Gastrocnemius medialis (tissue), 4 donors: Measurements from ENCODE around the gene KLHL7. TPM values are rescaled to one million over a fixed set of nuclear protein-coding genes. Genes with fewer than 3 reads are reported as not detected.
A peak's percentile ranks its signal among the peaks of the same experiment; 100 is the strongest.

Experiments used
- ATAC-seq, 2 donors: fragments of 150-250 bp; one replicate each; pipeline ENCODE4 v1.9.1; 2016
- DNase-seq, 2 donors: peaks; one replicate each; pipeline ENCODE4 v3.0.0-alpha.2; 2019
- H3K27ac ChIP-seq, 4 donors: fragments of 200-600 bp; sonication (generic); 1 replicate in 1 of 4; 2 replicates in 3 of 4; pipeline ENCODE4 v1.5.1; 2016 to 2018; ENCODE audit warnings: mild to moderate bottlenecking in 2 of 4, moderate library complexity in 1 of 4
- H3K27me3 ChIP-seq, 3 donors: fragments of 200-600 bp; sonication (generic) in 2 of 3; 1 replicate in 1 of 3; 2 replicates in 2 of 3; pipeline versions ENCODE4 v1.5.1 to v1.6.0; 2016 to 2019; ENCODE audit warnings: mild to moderate bottlenecking in 1 of 3, moderate library complexity in 1 of 3
- H3K36me3 ChIP-seq, 2 donors: fragments of 200-600 bp; sonication (generic) in 1 of 2; one replicate each; pipeline ENCODE4 v1.5.1; 2017 to 2018
- H3K4me1 ChIP-seq, 2 donors: fragments of 200-600 bp; sonication (generic) in 1 of 2; one replicate each; pipeline ENCODE4 v1.5.1; 2016 to 2017; ENCODE audit warnings: mild to moderate bottlenecking in 2 of 2
- H3K4me3 ChIP-seq, 4 donors: fragments of 200-600 bp; sonication (generic) in 3 of 4; 1 replicate in 1 of 4; 2 replicates in 3 of 4; pipeline ENCODE4 v1.5.1; 2016 to 2019; ENCODE audit warnings: mild to moderate bottlenecking in 2 of 4
- H3K9me3 ChIP-seq, 3 donors: fragments of 200-600 bp; sonication (generic) in 2 of 3; 1 replicate in 1 of 3; 2 replicates in 2 of 3; pipeline ENCODE4 v1.5.1; 2016 to 2019
- POLR2A ChIP-seq, 2 donors: fragments of 450-650 bp; IDR thresholded peaks; one replicate each; pipeline ENCODE4 v1.6.1; 2017; ENCODE audit warnings: antibody characterized with exemption in 2 of 2, mild to moderate bottlenecking in 2 of 2, moderate library complexity in 2 of 2
- in situ Hi-C, 4 donors: fragments of 200-750 bp; cut with MboI; loops; one replicate each; pipeline versions ENCODE4 v1.15.0 to v1.8.0; 2017; ENCODE audit warnings: low sequenced_read_pairs in 4 of 4
- intact Hi-C: fragments of 100-400 bp; cut with DNase I; formaldehyde crosslinking; loops from one replicate; pipeline ENCODE4 v1.15.1; 2023; ENCODE audit warnings: low total_unique reads
- total RNA-seq, 4 donors: library from RNA; depleted of rRNA; stranded (reverse); fragments of >200 nt; gene quantifications; one replicate each; pipeline versions ENCODE4 v1.1.0 to v1.2.3, GENCODE V29; 2016
- TF ChIP-seq, protein P1 (sequence below), 5 experiments: fragments of 450-650 bp in 3 of 5; fragments of 200-600 bp in 2 of 5; sonication (generic) in 2 of 5; IDR thresholded peaks in 4 of 5; conservative IDR thresholded peaks in 1 of 5; 1 replicate in 4 of 5; 2 replicates in 1 of 5; pipeline ENCODE4 v1.5.1; 2016 to 2019; ENCODE audit warnings: antibody characterized with exemption in 5 of 5, mild to moderate bottlenecking in 3 of 5, moderate library complexity in 3 of 5

Gene KLHL7
- total RNA-seq, 4 donors from 2014 or later, result 12.2 to 21.4 (median 14.9) TPM

DNA sequence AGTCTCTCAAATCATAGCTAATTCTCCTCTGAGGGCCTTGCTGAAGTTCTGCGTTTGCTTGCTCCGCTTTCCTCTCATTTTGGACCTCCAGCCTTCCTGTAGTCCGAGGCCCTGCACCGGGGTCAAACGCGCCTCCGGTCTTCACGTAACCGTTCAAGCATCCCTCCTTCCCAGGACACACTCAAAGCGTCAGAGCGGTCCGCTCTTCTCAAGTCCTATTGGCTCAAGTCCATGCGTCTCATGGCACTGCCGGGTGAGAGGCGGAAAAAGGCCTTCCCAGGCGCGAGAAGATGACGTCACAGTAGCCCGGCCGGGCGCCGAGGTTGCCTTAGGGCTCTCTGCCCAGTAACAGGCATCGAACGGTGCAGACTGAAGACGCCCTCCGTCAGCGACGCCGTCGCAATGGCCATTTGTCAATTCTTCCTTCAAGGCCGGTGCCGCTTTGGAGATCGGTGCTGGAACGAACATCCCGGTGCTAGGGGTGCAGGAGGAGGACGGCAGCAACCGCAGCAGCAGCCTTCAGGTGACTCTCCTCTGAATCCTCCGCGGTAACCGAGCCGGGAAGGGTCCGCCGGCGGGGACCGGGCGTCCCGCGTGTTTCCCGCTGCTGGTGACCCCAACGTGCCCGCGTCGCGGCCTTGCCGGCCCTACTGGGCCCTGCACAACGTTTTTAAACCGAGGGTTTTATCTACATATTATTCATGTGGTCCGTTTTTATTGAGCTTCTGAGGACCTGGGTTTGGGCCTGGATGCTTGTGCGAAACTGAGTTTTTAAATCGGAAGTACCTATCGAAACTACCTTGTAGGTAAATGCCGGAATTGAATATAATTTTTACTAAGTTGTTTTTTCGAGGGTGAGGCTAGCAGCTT lies 76.3 kb downstream of the KLHL7 start, which contains the start of gene NUP42:
TSS of gene NUP42 (plus strand) at position 365 of the 870 bp plus-strand sequence. CDS start at position 403, 38 bp downstream.
- no peaks in the 10 kb centered on the region for H3K27me3 ChIP-seq
- peaks cover 0 to 15% of the 10 kb centered on the region in 2 donors for H3K36me3 ChIP-seq
- in situ Hi-C loops, result loop anchor here in 3 of 4 donors (5.0 to 10.0 kb wide), 3 partner anchors 77 to 83 kb away; partner anchors contain the start of gene KLHL7 (in 1 of the 3)
- peak within 1 kb of the TSS; percentile 83 to 94 (median 89) for H3K27ac ChIP-seq
- ATAC-seq (peak; percentile 97 to 98), DNase-seq (peak; percentile 91 to 95)
- peak; percentile 51 to 52 for TF ChIP-seq POLR2A (IDR thresholded peaks at IDR 0.05)
- TF ChIP-seq, protein P1, sequence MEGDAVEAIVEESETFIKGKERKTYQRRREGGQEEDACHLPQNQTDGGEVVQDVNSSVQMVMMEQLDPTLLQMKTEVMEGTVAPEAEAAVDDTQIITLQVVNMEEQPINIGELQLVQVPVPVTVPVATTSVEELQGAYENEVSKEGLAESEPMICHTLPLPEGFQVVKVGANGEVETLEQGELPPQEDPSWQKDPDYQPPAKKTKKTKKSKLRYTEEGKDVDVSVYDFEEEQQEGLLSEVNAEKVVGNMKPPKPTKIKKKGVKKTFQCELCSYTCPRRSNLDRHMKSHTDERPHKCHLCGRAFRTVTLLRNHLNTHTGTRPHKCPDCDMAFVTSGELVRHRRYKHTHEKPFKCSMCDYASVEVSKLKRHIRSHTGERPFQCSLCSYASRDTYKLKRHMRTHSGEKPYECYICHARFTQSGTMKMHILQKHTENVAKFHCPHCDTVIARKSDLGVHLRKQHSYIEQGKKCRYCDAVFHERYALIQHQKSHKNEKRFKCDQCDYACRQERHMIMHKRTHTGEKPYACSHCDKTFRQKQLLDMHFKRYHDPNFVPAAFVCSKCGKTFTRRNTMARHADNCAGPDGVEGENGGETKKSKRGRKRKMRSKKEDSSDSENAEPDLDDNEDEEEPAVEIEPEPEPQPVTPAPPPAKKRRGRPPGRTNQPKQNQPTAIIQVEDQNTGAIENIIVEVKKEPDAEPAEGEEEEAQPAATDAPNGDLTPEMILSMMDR (IDR thresholded peaks at IDR 0.05 in 4 of 5, conservative IDR thresholded peaks at IDR 0.05 in 1 of 5), result no peak
- intact Hi-C loops, result loop anchor here (1.0 to 10.0 kb wide), 7 partner anchors 77 to 1755 kb away; partner anchors contain the start of genes KLHL7, MALSU1, SP4 and TRA2A
- peak within 1 kb of the TSS; percentile 71 to 96 (median 86) for H3K4me3 ChIP-seq
- H3K4me1 ChIP-seq, result peaks cover 22 to 24% of the 10 kb centered on the region in 2 donors
- H3K9me3 ChIP-seq, result no peaks in the 10 kb centered on the region

DNA sequence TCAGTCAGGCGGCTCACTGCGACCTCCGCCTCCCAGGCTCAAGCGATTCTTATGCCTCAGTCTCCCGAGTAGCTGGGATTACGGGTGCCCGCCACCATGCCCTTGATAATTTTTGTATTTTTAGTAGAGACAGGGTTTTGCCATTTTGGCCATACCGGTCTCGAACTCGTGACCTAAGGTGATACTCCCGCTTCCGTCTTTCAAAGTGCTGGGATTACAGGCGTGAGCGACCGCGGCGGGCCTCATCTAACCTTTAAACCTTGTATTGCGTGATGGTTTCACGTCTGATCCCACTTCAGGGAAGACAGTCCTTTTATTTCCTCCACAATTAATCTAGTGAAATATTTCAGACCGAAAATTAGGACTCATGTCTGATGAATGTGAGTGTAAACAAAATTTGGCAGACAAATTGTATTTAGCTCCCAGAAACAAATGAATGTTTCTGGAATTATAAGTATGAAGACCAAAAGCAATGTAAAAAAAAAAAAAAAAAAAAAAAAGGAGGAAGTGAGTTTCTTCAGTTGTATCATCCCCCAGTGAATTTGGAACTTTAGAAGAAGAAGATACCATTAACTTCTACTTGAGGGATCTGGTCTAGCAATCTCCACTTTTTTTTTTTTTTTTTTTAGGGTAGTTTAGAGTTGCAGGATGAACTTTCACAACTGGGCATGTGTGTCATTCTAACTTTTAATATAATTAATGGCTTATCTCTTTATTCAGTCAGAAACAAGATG lies 77.9 kb downstream of the KLHL7 start:
- H3K27me3 ChIP-seq, result no peaks in the 10 kb centered on the region
- no peak overlapping the region for H3K27ac ChIP-seq
- H3K36me3 ChIP-seq, result peaks cover 0 to 28% of the 10 kb centered on the region in 2 donors
- H3K9me3 ChIP-seq, result no peaks in the 10 kb centered on the region
- intact Hi-C loops (loop anchor here (5.0 to 10.0 kb wide), 4 partner anchors 79 to 1756 kb away; partner anchors contain the start of genes SP4 and TRA2A), in situ Hi-C loops (loop anchor here in 3 of 4 donors (5.0 to 10.0 kb wide), 3 partner anchors 79 to 81 kb away; partner anchors contain the start of gene KLHL7 (in 1 of the 3))
- DNase-seq (no peak), ATAC-seq (no peak)
- TF ChIP-seq, protein P1 (IDR thresholded peaks at IDR 0.05 in 4 of 5, conservative IDR thresholded peaks at IDR 0.05 in 1 of 5), result no peak
- TF ChIP-seq POLR2A (IDR thresholded peaks at IDR 0.05), result no peak
- H3K4me1 ChIP-seq, result peaks cover 22 to 24% of the 10 kb centered on the region in 2 donors
- H3K4me3 ChIP-seq, result peak overlapping the region in 3 of 4 donors; percentile 71 to 96 (median 92)

DNA sequence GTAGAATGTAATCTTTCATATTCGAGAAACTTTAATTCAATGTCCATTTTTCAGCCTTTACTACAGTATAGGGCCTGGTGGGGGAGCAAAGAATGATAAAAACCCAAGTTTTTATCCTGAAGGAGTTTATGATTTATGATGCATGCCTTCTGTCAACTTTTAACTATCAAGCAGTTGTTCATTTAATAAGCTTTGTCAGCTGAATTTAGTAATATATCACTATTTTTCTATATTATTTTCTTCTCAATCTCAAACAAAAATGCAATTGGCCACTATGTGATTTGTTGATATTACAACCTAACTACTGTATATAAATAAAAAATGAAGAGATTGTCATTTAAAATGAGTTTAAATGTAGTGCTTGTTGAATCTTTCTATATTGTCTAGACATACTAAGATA lies 78.7 kb downstream of the KLHL7 start:
- Histone ChIP-seq H3K27ac (no peak overlapping the region), H3K9me3 (no peaks in the 10 kb centered on the region), H3K4me1 (peaks cover 22 to 24% of the 10 kb centered on the region in 2 donors), H3K27me3 (no peaks in the 10 kb centered on the region), H3K4me3 (no peak overlapping the region), H3K36me3 (peaks cover 0 to 37% of the 10 kb centered on the region in 2 donors)
- ATAC-seq (no peak), DNase-seq (no peak)
- in situ Hi-C loops, result loop anchor here in 3 of 4 donors (5.0 to 10.0 kb wide), 3 partner anchors 79 to 82 kb away; partner anchors contain the start of gene KLHL7 (in 1 of the 3)
- TF ChIP-seq, protein P1 (IDR thresholded peaks at IDR 0.05 in 4 of 5, conservative IDR thresholded peaks at IDR 0.05 in 1 of 5), result no peak
- TF ChIP-seq POLR2A (IDR thresholded peaks at IDR 0.05), result no peak
- intact Hi-C loops, result loop anchor here (5.0 to 10.0 kb wide), 4 partner anchors 78 to 1757 kb away; partner anchors contain the start of genes SP4 and TRA2A

DNA sequence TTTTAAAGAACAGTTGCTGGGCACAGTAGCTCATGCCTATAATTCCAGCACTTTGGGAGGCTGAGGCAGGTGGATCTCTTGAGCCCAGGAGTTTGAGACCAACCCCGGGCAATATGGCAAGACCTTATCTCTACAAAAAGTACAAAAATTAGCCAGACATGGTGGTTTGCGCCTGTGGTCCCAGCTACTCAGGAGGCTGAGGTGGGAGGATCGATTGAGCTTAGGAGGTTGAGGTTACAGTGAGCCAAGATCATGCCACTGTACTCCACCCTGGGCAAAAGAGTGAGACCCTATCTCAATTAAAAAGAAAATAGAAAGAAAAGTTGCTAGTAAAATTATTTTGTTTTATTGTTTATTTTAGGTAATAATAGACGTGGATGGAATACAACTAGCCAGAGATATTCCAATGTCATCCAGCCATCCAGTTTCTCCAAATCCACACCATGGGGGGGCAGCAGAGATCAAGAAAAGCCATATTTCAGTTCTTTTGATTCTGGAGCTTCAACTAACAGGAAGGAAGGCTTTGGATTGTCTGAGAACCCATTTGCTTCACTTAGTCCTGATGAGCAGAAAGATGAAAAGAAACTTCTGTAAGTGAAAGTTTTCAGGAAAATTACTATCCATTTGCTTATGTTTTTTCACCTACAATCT lies 79.2 kb downstream of the KLHL7 start:
- DNase-seq (no peak), ATAC-seq (no peak)
- H3K4me3 ChIP-seq, result no peak overlapping the region
- H3K4me1 ChIP-seq, result peaks cover 22 to 24% of the 10 kb centered on the region in 2 donors
- in situ Hi-C loops (loop anchor here in 3 of 4 donors (5.0 to 10.0 kb wide), 3 partner anchors 80 to 83 kb away; partner anchors contain the start of gene KLHL7 (in 1 of the 3)), intact Hi-C loops (loop anchor here (5.0 to 10.0 kb wide), 4 partner anchors 77 to 1758 kb away; partner anchors contain the start of genes SP4 and TRA2A)
- H3K27ac ChIP-seq, result no peak overlapping the region
- TF ChIP-seq, protein P1 (IDR thresholded peaks at IDR 0.05 in 4 of 5, conservative IDR thresholded peaks at IDR 0.05 in 1 of 5), result peak in 3 of 5 experiments; percentile 24 to 44 (median 29)
- no peak for TF ChIP-seq POLR2A (IDR thresholded peaks at IDR 0.05)
- no peaks in the 10 kb centered on the region for H3K27me3 ChIP-seq
- no peaks in the 10 kb centered on the region for H3K9me3 ChIP-seq
- H3K36me3 ChIP-seq, result peaks cover 0 to 40% of the 10 kb centered on the region in 2 donors
